Fibroblast of skin of abdomen (primary cell): Measurements from ENCODE around the gene TRIM69. TPM values are rescaled to one million over a fixed set of nuclear protein-coding genes. Genes with fewer than 3 reads are reported as not detected.
A peak's percentile ranks its signal among the peaks of the same experiment; 100 is the strongest.
"Not testable (repeated sequence)": the region's sequence is repeated elsewhere in the genome, so short reads cannot be mapped to it uniquely, and the experiment has no call there.

Source experiments
- DNase-seq: peaks from one replicate; pipeline ENCODE4 v3.0.0-alpha.2; 2013
- polyA plus RNA-seq, 2 experiments: library from polyadenylated mRNA; unstranded; fragments of 120-200 nt; gene quantifications; one replicate each; pipeline ENCODE4 v1.2.1, GENCODE V29; 2013; ENCODE audit not compliant: insufficient read length in 2 of 2

Gene TRIM69
- 18.6 TPM for polyA plus RNA-seq (2013, experiment 1 of 2; ENCODE audit: insufficient read length)
- 17.4 TPM for polyA plus RNA-seq (2013, experiment 2 of 2; ENCODE audit: insufficient read length)

- no peak for DNase-seq
Measured at GRCh38 chr15:44736181-44736765, at the start of gene TRIM69. TSS of gene TRIM69 (plus strand) at chr15:44736528. CDS start at chr15:44736705, 177 bp downstream.

DNA sequence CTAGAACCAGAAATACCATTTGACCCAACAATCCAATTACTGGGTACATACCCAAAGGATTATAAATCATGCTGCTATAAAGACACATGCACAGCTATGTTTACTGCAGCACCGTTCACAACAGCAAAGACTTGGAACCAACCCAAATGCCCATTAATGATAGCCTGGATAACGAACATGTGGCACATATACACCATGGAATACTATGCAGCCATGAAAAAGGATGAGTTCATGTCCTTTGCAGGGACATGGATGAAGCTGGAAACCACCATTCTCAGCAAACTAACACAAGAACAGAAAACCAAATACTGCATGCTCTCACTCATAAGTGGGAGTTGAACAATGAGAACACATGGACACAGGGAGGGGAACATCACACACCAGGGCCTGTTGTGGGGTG, 47.0 kb upstream of the TRIM69 start:
- DNase-seq, result not testable (repeated sequence)

- DNase-seq, result not testable (repeated sequence)
Measured at GRCh38 chr15:44690245-44690644, 46.1 kb upstream of the TRIM69 start.

GRCh38 chr15:44692659-44693058, 43.7 kb upstream of the TRIM69 start:
- no peak for DNase-seq

- peak; percentile 4 for DNase-seq
Measured at GRCh38 chr15:44694416-44694815, 41.9 kb upstream of the TRIM69 start.

GRCh38 chr15:44695294-44695693, 41.0 kb upstream of the TRIM69 start:
- no peak for DNase-seq

DNA sequence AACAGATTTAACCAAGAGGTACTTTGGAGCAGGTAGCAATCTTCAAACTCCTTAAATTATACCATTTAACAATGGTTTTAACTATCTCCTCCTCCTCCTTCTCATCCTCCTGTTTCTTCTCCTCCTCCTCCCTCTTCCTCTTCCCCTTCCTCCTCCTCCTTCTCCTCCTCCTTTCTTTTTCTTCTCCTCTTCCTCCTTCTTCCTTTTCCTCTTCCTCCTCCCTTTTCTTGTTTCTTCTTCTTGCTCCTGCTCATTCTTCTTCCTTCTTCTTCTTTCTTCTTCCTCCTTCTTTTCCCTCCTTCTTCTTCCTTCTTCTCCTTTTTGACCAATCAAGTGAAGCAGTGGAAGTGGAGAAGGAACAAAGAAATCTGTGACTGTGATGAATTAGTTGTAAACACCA, 39.3 kb upstream of the TRIM69 start:
- DNase-seq, result no peak

DNA sequence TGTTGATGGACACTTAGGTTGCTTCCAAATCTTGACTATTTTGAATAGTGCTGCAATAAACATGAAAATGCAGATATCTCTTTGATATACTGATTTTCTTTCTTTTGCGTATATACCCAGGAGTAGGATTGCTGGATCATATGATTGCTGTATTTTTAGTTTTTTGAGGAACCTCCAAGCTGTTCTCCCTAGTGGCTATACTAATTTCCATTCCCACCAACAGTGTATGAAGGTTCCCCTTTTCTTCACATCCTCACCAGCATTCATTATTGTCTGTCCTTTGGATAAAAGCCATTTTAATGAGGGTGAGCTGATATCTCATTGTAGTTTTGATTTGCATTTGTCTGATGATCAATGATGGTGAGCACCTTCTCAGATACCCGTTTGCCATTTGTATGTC, 37.7 kb upstream of the TRIM69 start:
- no peak for DNase-seq

- not testable (repeated sequence) for DNase-seq
Measured at GRCh38 chr15:44700676-44701075, 35.7 kb upstream of the TRIM69 start.

GRCh38 chr15:44705986-44706385, 30.3 kb upstream of the TRIM69 start:
- DNase-seq, result no peak

DNA sequence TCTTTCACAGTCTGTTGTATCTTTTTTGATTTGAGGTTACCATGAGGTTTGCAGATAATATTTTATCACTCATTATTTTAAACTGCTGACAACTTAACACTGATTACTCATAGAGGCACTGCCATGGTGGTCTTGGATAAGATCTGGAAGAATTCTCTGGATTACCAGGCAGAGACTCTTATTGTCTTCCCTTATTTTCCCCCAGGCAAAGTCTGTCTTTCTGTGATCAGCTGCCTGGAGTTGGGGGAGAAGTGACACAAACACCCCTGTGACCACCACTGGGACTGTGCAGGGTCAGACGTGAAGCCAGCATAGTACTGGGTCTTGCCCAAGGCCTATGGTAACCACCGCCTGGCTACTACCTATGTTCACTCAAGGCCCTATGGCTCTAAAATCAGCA, 29.9 kb upstream of the TRIM69 start:
- DNase-seq, result no peak

GRCh38 chr15:44706946-44707636, 29.2 kb upstream of the TRIM69 start:
- DNase-seq, result no peak

GRCh38 chr15:44710236-44711095, 25.9 kb upstream of the TRIM69 start:
- DNase-seq, result no peak

DNA sequence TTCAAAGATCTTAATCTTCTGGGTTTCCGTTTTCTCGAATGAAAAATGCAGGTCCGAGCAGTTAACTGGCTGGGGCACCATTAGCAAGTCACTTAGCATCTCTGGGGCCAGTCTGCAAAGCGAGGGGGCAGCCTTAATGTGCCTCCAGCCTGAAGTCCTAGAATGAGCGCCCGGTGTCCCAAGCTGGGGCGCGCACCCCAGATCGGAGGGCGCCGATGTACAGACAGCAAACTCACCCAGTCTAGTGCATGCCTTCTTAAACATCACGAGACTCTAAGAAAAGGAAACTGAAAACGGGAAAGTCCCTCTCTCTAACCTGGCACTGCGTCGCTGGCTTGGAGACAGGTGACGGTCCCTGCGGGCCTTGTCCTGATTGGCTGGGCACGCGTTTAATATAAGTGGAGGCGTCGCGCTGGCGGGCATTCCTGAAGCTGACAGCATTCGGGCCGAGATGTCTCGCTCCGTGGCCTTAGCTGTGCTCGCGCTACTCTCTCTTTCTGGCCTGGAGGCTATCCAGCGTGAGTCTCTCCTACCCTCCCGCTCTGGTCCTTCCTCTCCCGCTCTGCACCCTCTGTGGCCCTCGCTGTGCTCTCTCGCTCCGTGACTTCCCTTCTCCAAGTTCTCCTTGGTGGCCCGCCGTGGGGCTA, 25.1 kb upstream of the TRIM69 start, which contains the start of the genes B2M and PATL2:
TSS of gene B2M (plus strand) at position 422 of the 647 bp plus-strand sequence. CDS start at position 452, 30 bp downstream.
TSS of gene PATL2 (minus strand) at position 228 of the 647 bp plus-strand sequence. CDS start 34,833 bp downstream, outside the sequence.
- peak; percentile 96 for DNase-seq

DNA sequence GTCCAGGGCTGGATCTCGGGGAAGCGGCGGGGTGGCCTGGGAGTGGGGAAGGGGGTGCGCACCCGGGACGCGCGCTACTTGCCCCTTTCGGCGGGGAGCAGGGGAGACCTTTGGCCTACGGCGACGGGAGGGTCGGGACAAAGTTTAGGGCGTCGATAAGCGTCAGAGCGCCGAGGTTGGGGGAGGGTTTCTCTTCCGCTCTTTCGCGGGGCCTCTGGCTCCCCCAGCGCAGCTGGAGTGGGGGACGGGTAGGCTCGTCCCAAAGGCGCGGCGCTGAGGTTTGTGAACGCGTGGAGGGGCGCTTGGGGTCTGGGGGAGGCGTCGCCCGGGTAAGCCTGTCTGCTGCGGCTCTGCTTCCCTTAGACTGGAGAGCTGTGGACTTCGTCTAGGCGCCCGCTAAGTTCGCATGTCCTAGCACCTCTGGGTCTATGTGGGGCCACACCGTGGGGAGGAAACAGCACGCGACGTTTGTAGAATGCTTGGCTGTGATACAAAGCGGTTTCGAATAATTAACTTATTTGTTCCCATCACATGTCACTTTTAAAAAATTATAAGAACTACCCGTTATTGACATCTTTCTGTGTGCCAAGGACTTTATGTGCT, 24.5 kb upstream of the TRIM69 start:
- DNase-seq, result peak; percentile 35

DNA sequence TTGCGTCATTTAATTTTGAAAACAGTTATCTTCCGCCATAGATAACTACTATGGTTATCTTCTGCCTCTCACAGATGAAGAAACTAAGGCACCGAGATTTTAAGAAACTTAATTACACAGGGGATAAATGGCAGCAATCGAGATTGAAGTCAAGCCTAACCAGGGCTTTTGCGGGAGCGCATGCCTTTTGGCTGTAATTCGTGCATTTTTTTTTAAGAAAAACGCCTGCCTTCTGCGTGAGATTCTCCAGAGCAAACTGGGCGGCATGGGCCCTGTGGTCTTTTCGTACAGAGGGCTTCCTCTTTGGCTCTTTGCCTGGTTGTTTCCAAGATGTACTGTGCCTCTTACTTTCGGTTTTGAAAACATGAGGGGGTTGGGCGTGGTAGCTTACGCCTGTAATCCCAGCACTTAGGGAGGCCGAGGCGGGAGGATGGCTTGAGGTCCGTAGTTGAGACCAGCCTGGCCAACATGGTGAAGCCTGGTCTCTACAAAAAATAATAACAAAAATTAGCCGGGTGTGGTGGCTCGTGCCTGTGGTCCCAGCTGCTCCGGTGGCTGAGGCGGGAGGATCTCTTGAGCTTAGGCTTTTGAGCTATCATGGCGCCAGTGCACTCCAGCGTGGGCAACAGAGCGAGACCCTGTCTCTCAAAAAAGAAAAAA, 23.9 kb upstream of the TRIM69 start:
- DNase-seq, result peak; percentile 85

- peak; percentile 42 for DNase-seq
Measured at GRCh38 chr15:44713006-44713966, 23.0 kb upstream of the TRIM69 start.

DNA sequence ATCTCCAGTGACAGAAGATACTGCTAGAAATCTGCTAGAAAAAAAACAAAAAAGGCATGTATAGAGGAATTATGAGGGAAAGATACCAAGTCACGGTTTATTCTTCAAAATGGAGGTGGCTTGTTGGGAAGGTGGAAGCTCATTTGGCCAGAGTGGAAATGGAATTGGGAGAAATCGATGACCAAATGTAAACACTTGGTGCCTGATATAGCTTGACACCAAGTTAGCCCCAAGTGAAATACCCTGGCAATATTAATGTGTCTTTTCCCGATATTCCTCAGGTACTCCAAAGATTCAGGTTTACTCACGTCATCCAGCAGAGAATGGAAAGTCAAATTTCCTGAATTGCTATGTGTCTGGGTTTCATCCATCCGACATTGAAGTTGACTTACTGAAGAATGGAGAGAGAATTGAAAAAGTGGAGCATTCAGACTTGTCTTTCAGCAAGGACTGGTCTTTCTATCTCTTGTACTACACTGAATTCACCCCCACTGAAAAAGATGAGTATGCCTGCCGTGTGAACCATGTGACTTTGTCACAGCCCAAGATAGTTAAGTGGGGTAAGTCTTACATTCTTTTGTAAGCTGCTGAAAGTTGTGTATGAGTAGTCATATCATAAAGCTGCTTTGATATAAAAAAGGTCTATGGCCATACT, 21.1 kb upstream of the TRIM69 start:
- DNase-seq, result no peak

GRCh38 chr15:44715797-44716334, 20.5 kb upstream of the TRIM69 start:
- no peak for DNase-seq
